Ovary (tissue), 3 donors: ENCODE results near the gene NUP210.

Source experiments
- EP300 ChIP-seq: sonication (generic); formaldehyde crosslinking; IDR thresholded peaks from one replicate; pipeline ENCODE4 v1.6.1; 2017; ENCODE audit warnings: antibody characterized with exemption
- POLR2A ChIP-seq: fragments of 450-650 bp; IDR thresholded peaks from one replicate; pipeline ENCODE4 v1.6.1; 2017; ENCODE audit warnings: antibody characterized with exemption, mild to moderate bottlenecking, moderate library complexity
- TF ChIP-seq, protein P1 (sequence below), 3 donors: fragments of 450-650 bp in 2 of 3; fragments of 200-600 bp in 1 of 3; IDR thresholded peaks; one replicate each; pipeline versions ENCODE4 v1.5.1 to v1.8.0; 2016 to 2022; ENCODE audit warnings: antibody characterized with exemption in 3 of 3, mild to moderate bottlenecking in 1 of 3
- donor health status: DM: no; HTN: no; CAD: no.

DNA sequence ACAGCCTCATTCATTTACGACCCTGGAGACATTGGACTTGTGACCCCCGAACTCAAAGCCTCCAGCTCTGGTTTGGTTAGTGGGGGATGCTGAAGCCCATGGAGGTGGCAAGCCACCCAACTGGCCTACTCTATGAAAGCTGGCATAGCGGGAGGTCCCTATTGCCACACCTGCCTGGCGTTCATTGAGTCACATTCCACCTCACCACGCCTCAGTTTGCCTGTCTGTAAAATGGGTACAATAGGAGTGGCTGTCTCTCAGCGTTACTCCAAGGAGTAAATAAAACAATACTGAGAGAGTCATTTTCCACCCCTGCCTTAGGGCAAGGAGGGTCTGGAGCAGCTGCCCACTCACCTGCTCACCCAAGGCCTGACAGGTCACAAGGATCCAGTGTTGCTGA lies 60.2 kb downstream of the NUP210 start:
- TF ChIP-seq, protein P1, sequence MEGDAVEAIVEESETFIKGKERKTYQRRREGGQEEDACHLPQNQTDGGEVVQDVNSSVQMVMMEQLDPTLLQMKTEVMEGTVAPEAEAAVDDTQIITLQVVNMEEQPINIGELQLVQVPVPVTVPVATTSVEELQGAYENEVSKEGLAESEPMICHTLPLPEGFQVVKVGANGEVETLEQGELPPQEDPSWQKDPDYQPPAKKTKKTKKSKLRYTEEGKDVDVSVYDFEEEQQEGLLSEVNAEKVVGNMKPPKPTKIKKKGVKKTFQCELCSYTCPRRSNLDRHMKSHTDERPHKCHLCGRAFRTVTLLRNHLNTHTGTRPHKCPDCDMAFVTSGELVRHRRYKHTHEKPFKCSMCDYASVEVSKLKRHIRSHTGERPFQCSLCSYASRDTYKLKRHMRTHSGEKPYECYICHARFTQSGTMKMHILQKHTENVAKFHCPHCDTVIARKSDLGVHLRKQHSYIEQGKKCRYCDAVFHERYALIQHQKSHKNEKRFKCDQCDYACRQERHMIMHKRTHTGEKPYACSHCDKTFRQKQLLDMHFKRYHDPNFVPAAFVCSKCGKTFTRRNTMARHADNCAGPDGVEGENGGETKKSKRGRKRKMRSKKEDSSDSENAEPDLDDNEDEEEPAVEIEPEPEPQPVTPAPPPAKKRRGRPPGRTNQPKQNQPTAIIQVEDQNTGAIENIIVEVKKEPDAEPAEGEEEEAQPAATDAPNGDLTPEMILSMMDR (IDR thresholded peaks at IDR 0.05), result no peak
- TF ChIP-seq EP300, result no peak
- no peak for TF ChIP-seq POLR2A
